Measurements from ENCODE around the gene TES. TPM values are rescaled to one million over a fixed set of nuclear protein-coding genes. Genes with fewer than 3 reads are reported as not detected.

TES gene
- total RNA-seq, 1 donor from 2014 or later: 232 TPM

DNA sequence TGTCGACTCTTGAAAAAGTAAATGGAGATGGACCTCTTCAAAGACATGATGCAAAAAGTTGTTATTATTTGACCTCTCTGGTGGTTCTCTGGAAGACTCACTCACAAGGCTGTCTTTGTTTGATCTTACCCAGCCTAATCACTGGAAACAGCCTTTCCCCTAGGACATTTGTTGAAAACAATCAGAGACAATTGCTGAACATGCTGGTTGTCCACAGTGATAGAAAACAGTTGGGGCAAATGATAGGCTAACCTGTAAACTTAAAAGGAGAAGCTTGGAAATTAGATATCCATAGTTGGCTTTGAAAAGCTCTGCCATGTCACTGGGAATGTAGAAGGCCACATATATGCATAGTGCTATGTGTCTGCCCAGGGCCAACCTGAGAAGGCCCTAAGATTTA lies 22.9 kb upstream of the TES start:
- DNase-seq (ENCODE audit: extremely low spot score, unreplicated experiment): no peak
- H3K9me3 Mint-ChIP-seq (ENCODE audit: unreplicated experiment): peaks cover 12% of the 10 kb centered on the region
- no peaks in the 10 kb centered on the region for H3K27me3 Mint-ChIP-seq (ENCODE audit: unreplicated experiment)
- H3K36me3 Mint-ChIP-seq (ENCODE audit: unreplicated experiment): no peaks in the 10 kb centered on the region
- H3K4me3 Mint-ChIP-seq (ENCODE audit: unreplicated experiment): no peak overlapping the region
- no peak overlapping the region for H3K27ac Mint-ChIP-seq (ENCODE audit: unreplicated experiment)
- peaks cover 5% of the 10 kb centered on the region for H3K4me1 Mint-ChIP-seq (ENCODE audit: unreplicated experiment)
- TF ChIP-seq CTCF (IDR thresholded peaks at IDR 0.05): no peak

DNA sequence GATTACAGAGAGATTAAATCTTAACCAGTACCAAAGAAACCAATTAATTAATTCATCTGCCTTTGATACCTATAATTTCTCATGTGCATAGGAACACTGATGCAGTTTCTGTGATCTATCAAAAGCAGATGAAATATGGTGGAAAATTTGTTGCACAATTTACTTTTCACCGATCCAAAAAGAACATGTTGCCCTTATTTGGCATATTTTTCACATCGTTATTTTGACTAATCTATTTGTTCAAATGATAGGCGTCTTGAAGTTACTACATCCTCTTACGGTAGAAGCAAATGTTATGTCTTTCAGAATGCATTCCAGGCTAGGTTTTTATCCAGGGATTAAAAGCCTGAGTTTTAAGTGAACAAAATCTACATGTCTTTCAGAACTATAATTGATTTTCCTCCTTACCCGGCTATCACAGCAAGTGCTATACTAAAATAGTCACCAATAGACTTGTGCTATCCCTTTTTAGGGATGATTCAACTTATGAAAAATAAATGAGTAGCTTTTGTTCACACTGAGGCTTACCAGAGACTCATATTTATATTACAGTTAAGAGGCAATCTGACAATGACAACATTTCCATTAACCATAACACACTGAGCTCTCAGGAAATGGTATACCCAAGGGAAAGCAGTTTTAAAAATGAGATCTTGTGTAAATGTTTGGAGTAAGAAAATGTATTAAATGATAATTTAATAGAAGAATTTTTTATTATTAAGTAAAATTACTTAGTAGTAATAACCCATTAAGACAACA lies 16.8 kb upstream of the TES start:
- no peak overlapping the region for H3K4me3 Mint-ChIP-seq (ENCODE audit: unreplicated experiment)
- H3K36me3 Mint-ChIP-seq (ENCODE audit: unreplicated experiment): no peaks in the 10 kb centered on the region
- no peak for TF ChIP-seq CTCF (IDR thresholded peaks at IDR 0.05)
- DNase-seq (ENCODE audit: extremely low spot score, unreplicated experiment): no peak
- peaks cover 12% of the 10 kb centered on the region for H3K9me3 Mint-ChIP-seq (ENCODE audit: unreplicated experiment)
- peak overlapping the region; percentile 86 for H3K27ac Mint-ChIP-seq (ENCODE audit: unreplicated experiment)
- no peaks in the 10 kb centered on the region for H3K27me3 Mint-ChIP-seq (ENCODE audit: unreplicated experiment)
- H3K4me1 Mint-ChIP-seq (ENCODE audit: unreplicated experiment): peaks cover 38% of the 10 kb centered on the region

DNA sequence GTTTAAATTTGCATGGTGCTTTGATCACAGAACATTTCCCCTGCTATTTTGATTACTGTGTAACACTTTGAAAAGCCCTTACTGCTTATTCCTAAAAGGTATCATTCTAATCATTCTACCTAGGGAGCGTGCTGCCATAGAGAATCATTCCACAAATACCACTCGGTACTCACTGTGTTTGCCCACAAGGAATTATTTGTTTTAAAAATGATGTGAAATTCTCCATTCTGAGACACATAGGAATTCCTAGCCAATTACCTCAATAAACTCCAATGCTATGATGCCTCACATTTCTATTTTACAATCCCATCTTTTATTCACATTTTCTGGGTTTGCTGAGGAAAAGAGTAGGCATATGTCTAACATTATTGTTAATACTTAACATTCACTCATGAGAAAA lies 16.2 kb upstream of the TES start:
- no peak for DNase-seq (ENCODE audit: extremely low spot score, unreplicated experiment)
- Mint-ChIP-seq H3K4me1 (ENCODE audit: unreplicated experiment) (peaks cover 44% of the 10 kb centered on the region), H3K4me3 (ENCODE audit: unreplicated experiment) (no peak overlapping the region), H3K36me3 (ENCODE audit: unreplicated experiment) (no peaks in the 10 kb centered on the region), H3K27ac (ENCODE audit: unreplicated experiment) (peak overlapping the region; percentile 83), H3K9me3 (ENCODE audit: unreplicated experiment) (peaks cover 12% of the 10 kb centered on the region), H3K27me3 (ENCODE audit: unreplicated experiment) (no peaks in the 10 kb centered on the region)
- TF ChIP-seq CTCF (IDR thresholded peaks at IDR 0.05): no peak

DNA sequence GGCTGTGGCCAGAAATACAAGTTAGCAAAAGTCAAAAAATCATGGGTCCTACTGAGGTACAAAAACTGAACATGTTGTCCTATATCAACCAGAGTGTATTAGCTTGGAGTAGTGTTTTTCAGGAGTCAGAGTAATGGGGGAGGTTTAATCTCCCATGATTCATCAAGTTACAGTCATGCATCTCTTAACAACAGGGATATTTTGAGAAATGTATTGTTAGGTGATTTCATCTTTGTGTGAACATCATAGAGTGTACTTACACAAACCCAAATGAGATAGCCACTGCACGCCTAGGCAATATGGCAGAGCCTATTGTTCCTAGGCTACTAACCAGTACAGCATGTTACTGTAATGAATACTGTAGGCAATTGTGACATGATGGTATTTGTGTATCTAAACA lies 14.9 kb upstream of the TES start:
- TF ChIP-seq CTCF (IDR thresholded peaks at IDR 0.05): no peak
- peaks cover 8% of the 10 kb centered on the region for H3K9me3 Mint-ChIP-seq (ENCODE audit: unreplicated experiment)
- DNase-seq (ENCODE audit: extremely low spot score, unreplicated experiment): no peak
- no peaks in the 10 kb centered on the region for H3K27me3 Mint-ChIP-seq (ENCODE audit: unreplicated experiment)
- peaks cover 55% of the 10 kb centered on the region for H3K4me1 Mint-ChIP-seq (ENCODE audit: unreplicated experiment)
- H3K4me3 Mint-ChIP-seq (ENCODE audit: unreplicated experiment): no peak overlapping the region
- no peak overlapping the region for H3K27ac Mint-ChIP-seq (ENCODE audit: unreplicated experiment)
- no peaks in the 10 kb centered on the region for H3K36me3 Mint-ChIP-seq (ENCODE audit: unreplicated experiment)

- Mint-ChIP-seq H3K27ac (ENCODE audit: unreplicated experiment) (no peak overlapping the region), H3K36me3 (ENCODE audit: unreplicated experiment) (no peaks in the 10 kb centered on the region), H3K27me3 (ENCODE audit: unreplicated experiment) (no peaks in the 10 kb centered on the region), H3K4me1 (ENCODE audit: unreplicated experiment) (peaks cover 67% of the 10 kb centered on the region), H3K4me3 (ENCODE audit: unreplicated experiment) (no peak overlapping the region), H3K9me3 (ENCODE audit: unreplicated experiment) (peaks cover 5% of the 10 kb centered on the region)
- no peak for DNase-seq (ENCODE audit: extremely low spot score, unreplicated experiment)
- no peak for TF ChIP-seq CTCF (IDR thresholded peaks at IDR 0.05)
These were observed 13.4 kb upstream of the TES start for GRCh38 chr7:116196947-116197346.
